MM.1S (cell line): ENCODE measurements around the gene FRAS1.

Experiments
- DNase-seq: peaks from one replicate; pipeline ENCODE4 v3.0.0-alpha.2; 2015
- H2AFZ ChIP-seq: fragments of 300-600 bp; sonication (generic); 2 replicates; pipeline ENCODE4 v1.6.0; 2016; ENCODE audit warnings: antibody characterized with exemption, low read length
- H3F3A ChIP-seq: fragments of 300-600 bp; sonication (generic); 2 replicates; pipeline ENCODE4 v1.6.1; 2016; ENCODE audit warnings: mild to moderate bottlenecking, antibody characterized with exemption, low read length, moderate library complexity, mixed read lengths; ENCODE audit not compliant: insufficient read depth
- H3K27ac ChIP-seq: fragments of 300-600 bp; sonication (generic); 2 replicates; pipeline ENCODE4 v1.5.1; 2016; ENCODE audit warnings: mild to moderate bottlenecking, low read length
- H3K27me3 ChIP-seq: fragments of 300-600 bp; sonication (generic); replicated peaks from 2 replicates; pipeline ENCODE4 v1.6.0; 2016; ENCODE audit warnings: low read length; ENCODE audit not compliant: insufficient read depth
- H3K36me3 ChIP-seq: fragments of 300-600 bp; sonication (generic); replicated peaks from 2 replicates; pipeline ENCODE4 v1.6.1; 2016; ENCODE audit warnings: mild to moderate bottlenecking, low read length, mixed read lengths; ENCODE audit not compliant: insufficient read depth
- H3K4me1 ChIP-seq: fragments of 300-600 bp; sonication (generic); 2 replicates; pipeline ENCODE4 v1.6.1; 2016; ENCODE audit warnings: low read length, mixed read lengths
- H3K4me2 ChIP-seq: fragments of 300-600 bp; sonication (generic); 2 replicates; pipeline ENCODE4 v1.6.0; 2016; ENCODE audit warnings: low read depth, low read length
- H3K4me3 ChIP-seq: fragments of 300-600 bp; sonication (generic); 2 replicates; pipeline ENCODE4 v1.5.1; 2016; ENCODE audit warnings: low read length, mixed read lengths
- H3K79me2 ChIP-seq: fragments of 300-600 bp; sonication (generic); 2 replicates; pipeline ENCODE4 v1.6.1; 2016; ENCODE audit warnings: mixed run types, low read length, mixed read lengths
- H3K9ac ChIP-seq: fragments of 300-600 bp; sonication (generic); 2 replicates; pipeline ENCODE4 v1.6.1; 2016; ENCODE audit warnings: low read length, mixed read lengths
- H3K9me2 ChIP-seq: fragments of 300-600 bp; sonication (generic); replicated peaks from 2 replicates; pipeline ENCODE4 v1.6.1; 2016; ENCODE audit warnings: mild to moderate bottlenecking, low read length, mixed read lengths; ENCODE audit not compliant: insufficient read depth
- H3K9me3 ChIP-seq: fragments of 300-600 bp; sonication (generic); replicated peaks from 2 replicates; pipeline ENCODE4 v1.6.1; 2016; ENCODE audit warnings: mild to moderate bottlenecking, low read length, mixed read lengths; ENCODE audit not compliant: insufficient read depth
- H4K20me1 ChIP-seq: fragments of 300-600 bp; sonication (generic); 2 replicates; pipeline ENCODE4 v1.6.1; 2016; ENCODE audit warnings: mild to moderate bottlenecking, low read length, moderate library complexity, mixed read lengths; ENCODE audit not compliant: insufficient read depth
- EZH2 ChIP-seq: fragments of 300-600 bp; sonication (generic); optimal IDR thresholded peaks from 2 replicates; pipeline ENCODE3; 2017; ENCODE audit warnings: low read depth, mild to moderate bottlenecking, antibody characterized with exemption, low read length, mixed read lengths
- EZH2phosphoT487 ChIP-seq: fragments of 300-600 bp; sonication (generic); IDR thresholded peaks from 2 replicates; pipeline ENCODE4 v1.6.1; 2018; ENCODE audit warnings: antibody characterized with exemption, low read length
- TF ChIP-seq, protein P1 (sequence below): fragments of 300-600 bp; sonication (generic); IDR thresholded peaks from 2 replicates; pipeline ENCODE4 v1.5.1; 2016; ENCODE audit warnings: antibody characterized with exemption, low read length, mixed read lengths

The FRAS1 gene

DNA sequence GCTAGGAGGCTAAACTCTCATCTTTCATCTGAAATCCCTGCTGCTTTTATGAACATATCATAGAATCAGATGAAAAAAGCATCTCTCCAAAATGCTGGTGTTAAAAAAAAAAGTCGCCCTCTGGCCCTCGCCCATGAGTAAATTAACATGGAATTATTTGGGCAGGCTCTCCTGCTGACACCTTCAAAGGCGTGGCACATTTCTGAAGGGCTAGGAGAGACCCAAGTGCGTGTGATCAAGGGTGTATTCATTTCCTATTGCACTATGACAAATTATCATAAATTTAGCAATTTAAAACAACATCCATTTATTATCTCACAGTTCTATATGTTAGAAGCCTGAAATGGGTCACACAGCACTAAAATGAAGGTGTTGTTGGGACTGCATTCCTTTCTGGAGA, 499.5 kb downstream of the FRAS1 start:
- H3K9me2 ChIP-seq, result no peaks in the 10 kb centered on the region
- no peak overlapping the region for H3K9ac ChIP-seq
- H3K4me3 ChIP-seq, result no peak overlapping the region
- no peaks in the 10 kb centered on the region for H3K79me2 ChIP-seq
- no peak for TF ChIP-seq EZH2
- no peak for TF ChIP-seq EZH2phosphoT487
- TF ChIP-seq, protein P1, sequence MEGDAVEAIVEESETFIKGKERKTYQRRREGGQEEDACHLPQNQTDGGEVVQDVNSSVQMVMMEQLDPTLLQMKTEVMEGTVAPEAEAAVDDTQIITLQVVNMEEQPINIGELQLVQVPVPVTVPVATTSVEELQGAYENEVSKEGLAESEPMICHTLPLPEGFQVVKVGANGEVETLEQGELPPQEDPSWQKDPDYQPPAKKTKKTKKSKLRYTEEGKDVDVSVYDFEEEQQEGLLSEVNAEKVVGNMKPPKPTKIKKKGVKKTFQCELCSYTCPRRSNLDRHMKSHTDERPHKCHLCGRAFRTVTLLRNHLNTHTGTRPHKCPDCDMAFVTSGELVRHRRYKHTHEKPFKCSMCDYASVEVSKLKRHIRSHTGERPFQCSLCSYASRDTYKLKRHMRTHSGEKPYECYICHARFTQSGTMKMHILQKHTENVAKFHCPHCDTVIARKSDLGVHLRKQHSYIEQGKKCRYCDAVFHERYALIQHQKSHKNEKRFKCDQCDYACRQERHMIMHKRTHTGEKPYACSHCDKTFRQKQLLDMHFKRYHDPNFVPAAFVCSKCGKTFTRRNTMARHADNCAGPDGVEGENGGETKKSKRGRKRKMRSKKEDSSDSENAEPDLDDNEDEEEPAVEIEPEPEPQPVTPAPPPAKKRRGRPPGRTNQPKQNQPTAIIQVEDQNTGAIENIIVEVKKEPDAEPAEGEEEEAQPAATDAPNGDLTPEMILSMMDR, result no peak
- no peak overlapping the region for H3K4me2 ChIP-seq
- no peak overlapping the region for H2AFZ ChIP-seq
- no peak overlapping the region for H3K27ac ChIP-seq
- H3K4me1 ChIP-seq, result no peaks in the 10 kb centered on the region
- no peaks in the 10 kb centered on the region for H3K9me3 ChIP-seq
- no peak for DNase-seq
- no peaks in the 10 kb centered on the region for H4K20me1 ChIP-seq
- no peaks in the 10 kb centered on the region for H3F3A ChIP-seq
- no peaks in the 10 kb centered on the region for H3K36me3 ChIP-seq
- H3K27me3 ChIP-seq, result no peaks in the 10 kb centered on the region

- Histone ChIP-seq H3K4me2 (no peak overlapping the region), H3K4me3 (no peak overlapping the region), H3K9me2 (no peaks in the 10 kb centered on the region), H3K27ac (no peak overlapping the region), H3F3A (no peaks in the 10 kb centered on the region), H4K20me1 (no peaks in the 10 kb centered on the region), H3K27me3 (no peaks in the 10 kb centered on the region), H3K36me3 (no peaks in the 10 kb centered on the region), H3K4me1 (no peaks in the 10 kb centered on the region), H3K79me2 (no peaks in the 10 kb centered on the region), H2AFZ (no peak overlapping the region), H3K9ac (no peak overlapping the region), H3K9me3 (no peaks in the 10 kb centered on the region)
- DNase-seq, result no peak
- no peak for TF ChIP-seq EZH2
- TF ChIP-seq EZH2phosphoT487, result no peak
- TF ChIP-seq, protein P1, result no peak
Measured at GRCh38 chr4:78557841-78558240, 500.7 kb downstream of the FRAS1 start.

DNA sequence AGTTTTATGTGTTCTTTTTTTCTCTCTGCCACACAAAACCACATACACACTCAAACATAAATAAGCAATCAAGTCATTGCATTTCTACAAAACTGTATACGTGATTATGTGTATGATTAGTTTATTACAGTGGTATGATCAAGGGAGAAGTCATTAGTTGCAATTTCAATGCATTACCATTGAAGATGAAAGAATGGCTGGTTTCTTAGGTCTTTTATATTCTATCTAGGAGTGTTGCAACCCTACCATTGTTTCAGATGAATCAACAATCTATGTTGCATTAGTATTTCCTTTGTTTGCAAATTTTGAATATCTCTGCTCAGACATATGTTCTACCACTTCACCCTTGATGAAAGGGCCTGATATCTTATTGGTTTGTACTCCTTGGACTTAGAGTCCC, 501.3 kb downstream of the FRAS1 start:
- no peak for TF ChIP-seq EZH2
- TF ChIP-seq, protein P1, result no peak
- no peak for TF ChIP-seq EZH2phosphoT487
- Histone ChIP-seq H3K9me3 (no peaks in the 10 kb centered on the region), H3K27me3 (no peaks in the 10 kb centered on the region), H3K4me1 (no peaks in the 10 kb centered on the region), H4K20me1 (no peaks in the 10 kb centered on the region), H3K4me3 (no peak overlapping the region), H3K36me3 (no peaks in the 10 kb centered on the region), H3K27ac (no peak overlapping the region), H3K9ac (no peak overlapping the region), H2AFZ (no peak overlapping the region), H3F3A (no peaks in the 10 kb centered on the region), H3K79me2 (no peaks in the 10 kb centered on the region), H3K9me2 (no peaks in the 10 kb centered on the region), H3K4me2 (no peak overlapping the region)
- no peak for DNase-seq
